Measurements from ENCODE around the gene PLEKHM3. TPM values are rescaled to one million over a fixed set of nuclear protein-coding genes. Genes with fewer than 3 reads are reported as not detected.

PLEKHM3 gene
- polyA plus RNA-seq, 1 experiment: 5.8 TPM

DNA sequence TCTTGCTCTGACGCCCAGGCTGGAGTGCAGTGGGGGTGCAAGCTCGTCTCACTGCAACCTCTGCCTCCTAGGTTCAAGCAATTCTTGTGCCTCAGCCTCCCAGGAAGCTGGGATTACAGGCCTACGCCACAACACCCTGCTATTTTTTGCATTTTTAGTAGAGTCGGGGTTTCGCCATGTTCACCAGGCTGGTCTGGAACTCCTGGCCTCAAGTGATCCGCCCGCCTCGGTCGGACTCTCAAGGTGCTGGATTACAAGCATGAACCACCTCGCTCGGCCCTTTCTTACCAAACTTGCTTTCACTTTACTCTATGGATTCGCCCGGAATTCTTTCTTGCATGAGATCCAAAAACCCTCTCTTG lies 252.5 kb downstream of the PLEKHM3 start:
- DNase-seq (ENCODE audit: low read depth): no peak
- Histone ChIP-seq H3K4me3 (ENCODE audit: low read depth, low read length) (no peak overlapping the region), H3K36me3 (ENCODE audit: control insufficient read depth, insufficient read depth, low read length) (no peaks in the 10 kb centered on the region), H3K27me3 (ENCODE audit: control insufficient read depth, insufficient read depth, low read length) (no peaks in the 10 kb centered on the region)
- ChIA-PET POLR2A (no interaction called here), CTCF (no interaction called here)
- TF ChIP-seq, protein P1, sequence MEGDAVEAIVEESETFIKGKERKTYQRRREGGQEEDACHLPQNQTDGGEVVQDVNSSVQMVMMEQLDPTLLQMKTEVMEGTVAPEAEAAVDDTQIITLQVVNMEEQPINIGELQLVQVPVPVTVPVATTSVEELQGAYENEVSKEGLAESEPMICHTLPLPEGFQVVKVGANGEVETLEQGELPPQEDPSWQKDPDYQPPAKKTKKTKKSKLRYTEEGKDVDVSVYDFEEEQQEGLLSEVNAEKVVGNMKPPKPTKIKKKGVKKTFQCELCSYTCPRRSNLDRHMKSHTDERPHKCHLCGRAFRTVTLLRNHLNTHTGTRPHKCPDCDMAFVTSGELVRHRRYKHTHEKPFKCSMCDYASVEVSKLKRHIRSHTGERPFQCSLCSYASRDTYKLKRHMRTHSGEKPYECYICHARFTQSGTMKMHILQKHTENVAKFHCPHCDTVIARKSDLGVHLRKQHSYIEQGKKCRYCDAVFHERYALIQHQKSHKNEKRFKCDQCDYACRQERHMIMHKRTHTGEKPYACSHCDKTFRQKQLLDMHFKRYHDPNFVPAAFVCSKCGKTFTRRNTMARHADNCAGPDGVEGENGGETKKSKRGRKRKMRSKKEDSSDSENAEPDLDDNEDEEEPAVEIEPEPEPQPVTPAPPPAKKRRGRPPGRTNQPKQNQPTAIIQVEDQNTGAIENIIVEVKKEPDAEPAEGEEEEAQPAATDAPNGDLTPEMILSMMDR (IDR thresholded peaks at IDR 0.05; ENCODE audit: insufficient read depth, low read depth, low read length): no peak

DNA sequence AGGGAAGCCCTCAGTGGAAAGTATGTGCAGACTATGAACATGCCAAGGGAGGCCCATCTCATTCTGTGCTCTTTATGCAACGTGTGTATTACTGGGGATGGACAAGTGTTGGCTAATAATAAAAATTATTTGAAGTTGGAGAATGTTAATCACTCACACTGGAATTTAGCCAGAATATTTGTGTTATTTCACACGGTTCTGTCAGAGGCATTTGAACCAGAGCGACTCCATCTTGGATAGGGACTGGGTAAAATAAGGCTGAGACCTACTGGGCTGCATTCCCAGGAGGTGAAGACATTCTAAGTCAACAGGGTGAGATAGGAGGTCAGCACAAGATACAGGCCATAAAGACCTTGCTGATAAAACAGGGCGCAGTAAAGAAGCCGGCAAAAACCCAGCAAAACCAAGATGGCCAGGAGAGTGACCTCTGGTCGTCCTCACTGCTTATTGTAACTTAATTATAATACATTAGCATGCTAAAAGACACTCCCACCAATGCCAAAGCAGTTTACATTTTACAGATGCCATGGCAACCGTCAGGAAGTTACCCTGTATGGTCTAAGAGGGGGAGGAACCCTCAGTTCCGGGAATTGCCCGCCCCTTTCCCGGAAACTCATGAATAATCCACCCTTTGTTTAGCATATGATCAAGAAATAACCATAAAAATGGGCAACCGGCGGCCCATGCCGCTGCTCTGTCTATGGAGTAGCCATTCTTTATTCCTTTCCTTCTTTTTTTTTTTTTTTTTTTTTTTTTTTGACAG lies 253.1 kb downstream of the PLEKHM3 start:
- no peaks in the 10 kb centered on the region for H3K27me3 ChIP-seq (ENCODE audit: control insufficient read depth, insufficient read depth, low read length)
- ChIA-PET POLR2A (no interaction called here), CTCF (no interaction called here)
- DNase-seq (ENCODE audit: low read depth): no peak
- TF ChIP-seq, protein P1 (IDR thresholded peaks at IDR 0.05; ENCODE audit: insufficient read depth, low read depth, low read length): no peak
- no peak overlapping the region for H3K4me3 ChIP-seq (ENCODE audit: low read depth, low read length)
- H3K36me3 ChIP-seq (ENCODE audit: control insufficient read depth, insufficient read depth, low read length): no peaks in the 10 kb centered on the region

GRCh38 chr2:207771421-207771820 lies 253.9 kb downstream of the PLEKHM3 start:
- ChIA-PET POLR2A (no interaction called here), CTCF (no interaction called here)
- Histone ChIP-seq H3K4me3 (ENCODE audit: low read depth, low read length) (no peak overlapping the region), H3K36me3 (ENCODE audit: control insufficient read depth, insufficient read depth, low read length) (no peaks in the 10 kb centered on the region), H3K27me3 (ENCODE audit: control insufficient read depth, insufficient read depth, low read length) (no peaks in the 10 kb centered on the region)
- TF ChIP-seq, protein P1 (IDR thresholded peaks at IDR 0.05; ENCODE audit: insufficient read depth, low read depth, low read length): no peak
- DNase-seq (ENCODE audit: low read depth): no peak

Small RNA genes lying within 50 kb of the gene (small RNA-seq; reads per million reads assigned to genes)
- gene RNA5SP116 (ENCODE audit: insufficient read length, low read depth, low replicate concordance): not detected
- gene RNU6-360P (ENCODE audit: insufficient read length, low read depth, low replicate concordance): not detected

Other genes starting within 250 kb of the PLEKHM3 start
- gene CRYGD, start 99.0 kb upstream of the PLEKHM3 start, polyA plus RNA-seq (2011; rRNA removed): not detected in 2 replicates
- not detected in 2 replicates for gene CRYGC, start 104.3 kb upstream of the PLEKHM3 start, polyA plus RNA-seq (2011; rRNA removed)
- not detected in 2 replicates for gene CRYGB, start 120.6 kb upstream of the PLEKHM3 start, polyA plus RNA-seq (2011; rRNA removed)
- gene CRYGA, start 138.1 kb upstream of the PLEKHM3 start, polyA plus RNA-seq (2011; rRNA removed): not detected in 2 replicates
- not detected in 2 replicates for gene C2orf80, start 164.5 kb upstream of the PLEKHM3 start, polyA plus RNA-seq (2011; rRNA removed)
- 41.9 and 63.2 TPM in 2 replicates for gene IDH1, start 229.5 kb upstream of the PLEKHM3 start, polyA plus RNA-seq (2011; rRNA removed)
- 11.5 and 17.6 TPM in 2 replicates for gene PIKFYVE, start 240.7 kb upstream of the PLEKHM3 start, polyA plus RNA-seq (2011; rRNA removed)